HTERT RPE-1 (cell line): ENCODE results near the gene LEKR1.
"Not testable (repeated sequence)": the region's sequence is repeated elsewhere in the genome, so short reads cannot be mapped to it uniquely, and the experiment has no call there.

Experiments used
- in situ Hi-C: fragments of 300-500 bp; cut with MboI; formaldehyde crosslinking; loops from 4 replicates; pipeline ENCODE4 v1.14.3; 2020; ENCODE audit warnings: low sequenced_read_pairs

The LEKR1 gene

DNA sequence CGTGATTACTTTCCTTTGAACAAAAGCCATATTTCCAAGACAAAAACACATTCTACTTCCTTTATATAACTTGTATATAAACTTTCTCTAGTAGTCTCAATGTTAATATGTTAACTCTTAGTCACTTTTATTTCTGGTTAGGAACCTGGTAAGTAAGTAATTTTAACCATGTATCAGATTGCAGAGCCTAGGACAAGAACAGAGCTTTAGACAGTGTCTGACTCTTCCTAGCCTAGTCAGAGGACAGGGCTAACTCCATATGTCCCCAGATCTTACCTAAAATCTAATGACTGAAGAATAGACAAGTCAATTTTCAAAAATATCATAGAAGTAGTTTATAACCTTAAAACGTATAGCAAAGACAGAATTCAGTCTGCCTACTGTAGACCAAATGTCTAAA lies 8.3 kb downstream of the LEKR1 start:
- in situ Hi-C loops: no loop called here

DNA sequence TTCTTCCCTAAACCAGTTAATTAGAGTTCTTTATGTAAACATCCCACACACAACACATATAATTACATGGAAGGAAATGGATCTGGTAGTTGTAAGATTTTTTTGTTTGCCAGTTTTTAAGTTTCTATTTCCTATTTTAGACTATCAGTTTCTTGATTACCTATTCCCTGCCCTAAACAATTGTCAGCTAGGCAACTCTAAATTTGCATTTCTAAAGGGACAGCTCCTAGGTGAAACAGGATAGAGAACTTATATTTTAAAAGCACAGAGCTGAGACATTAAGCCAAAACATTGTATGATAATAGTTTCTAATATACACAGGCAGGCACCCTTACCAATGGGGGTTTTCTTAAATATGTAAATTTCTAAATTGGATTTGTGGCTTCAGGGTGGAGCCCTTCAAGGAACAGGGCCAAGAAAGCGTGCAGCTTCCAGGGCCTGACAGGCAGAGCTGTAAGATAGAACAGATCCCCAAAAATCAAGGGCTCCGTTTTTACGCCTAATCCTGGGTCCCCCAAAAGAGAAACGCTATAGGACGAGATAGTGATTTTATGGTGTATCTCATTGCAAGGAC lies 8.9 kb downstream of the LEKR1 start:
- in situ Hi-C loops: no loop called here

DNA sequence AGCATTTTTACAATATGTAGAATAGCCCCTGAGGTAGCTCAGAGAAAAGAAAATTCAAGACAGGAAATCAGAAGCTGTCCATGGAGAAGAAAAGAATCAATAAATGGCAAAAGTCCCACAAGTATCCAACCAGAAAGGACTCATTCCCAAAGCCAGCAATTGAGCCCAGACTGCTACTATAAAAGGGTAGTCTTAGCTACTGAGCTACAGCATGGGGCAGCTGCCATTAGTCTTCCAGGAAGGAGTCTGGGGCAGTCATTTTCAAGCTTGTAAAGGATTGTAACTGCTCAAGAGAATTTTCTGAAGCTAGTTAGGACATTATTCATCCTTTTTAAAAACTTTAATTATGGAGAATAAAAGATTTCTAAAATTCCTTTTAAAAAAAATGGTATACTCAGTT lies 10.5 kb downstream of the LEKR1 start:
- in situ Hi-C loops: no loop called here

DNA sequence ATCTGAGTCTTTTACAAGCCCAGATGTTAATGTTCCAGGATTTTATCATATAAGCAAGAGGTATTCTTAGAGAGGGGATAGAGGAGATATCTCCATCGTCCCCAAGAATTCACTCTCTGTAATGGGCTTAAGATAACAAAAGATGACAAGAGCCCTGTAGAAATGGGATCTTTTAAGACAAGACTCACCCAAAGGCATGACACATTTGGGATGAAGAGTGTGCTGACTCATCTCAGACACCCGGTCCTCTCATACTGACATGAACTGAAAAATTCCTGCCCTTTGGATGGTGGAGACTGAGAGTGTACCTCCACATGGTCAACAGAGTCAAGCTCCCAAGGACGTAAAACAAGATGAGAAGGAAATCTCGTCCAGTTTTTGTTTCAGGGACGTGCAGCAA lies 11.0 kb downstream of the LEKR1 start:
- in situ Hi-C loops: no loop called here

DNA sequence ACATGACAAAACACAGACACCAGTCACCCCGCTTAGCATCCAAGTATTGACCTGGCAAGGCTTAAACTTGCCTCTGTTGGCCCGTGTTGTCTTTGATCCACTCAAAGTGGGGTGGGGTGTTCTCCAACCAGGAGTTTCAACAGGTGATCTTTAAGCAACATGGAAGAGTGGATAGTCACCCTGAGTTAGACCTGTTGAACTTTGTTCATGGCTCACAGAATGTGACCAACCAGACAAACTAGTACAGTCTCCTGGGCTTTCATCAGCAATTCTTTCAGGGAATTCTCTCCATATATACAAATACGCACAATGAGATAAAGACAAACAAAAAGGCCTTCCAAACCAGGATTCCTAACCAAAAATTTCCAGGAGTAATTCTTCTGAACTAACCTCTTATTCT lies 11.9 kb downstream of the LEKR1 start:
- in situ Hi-C loops: no loop called here

DNA sequence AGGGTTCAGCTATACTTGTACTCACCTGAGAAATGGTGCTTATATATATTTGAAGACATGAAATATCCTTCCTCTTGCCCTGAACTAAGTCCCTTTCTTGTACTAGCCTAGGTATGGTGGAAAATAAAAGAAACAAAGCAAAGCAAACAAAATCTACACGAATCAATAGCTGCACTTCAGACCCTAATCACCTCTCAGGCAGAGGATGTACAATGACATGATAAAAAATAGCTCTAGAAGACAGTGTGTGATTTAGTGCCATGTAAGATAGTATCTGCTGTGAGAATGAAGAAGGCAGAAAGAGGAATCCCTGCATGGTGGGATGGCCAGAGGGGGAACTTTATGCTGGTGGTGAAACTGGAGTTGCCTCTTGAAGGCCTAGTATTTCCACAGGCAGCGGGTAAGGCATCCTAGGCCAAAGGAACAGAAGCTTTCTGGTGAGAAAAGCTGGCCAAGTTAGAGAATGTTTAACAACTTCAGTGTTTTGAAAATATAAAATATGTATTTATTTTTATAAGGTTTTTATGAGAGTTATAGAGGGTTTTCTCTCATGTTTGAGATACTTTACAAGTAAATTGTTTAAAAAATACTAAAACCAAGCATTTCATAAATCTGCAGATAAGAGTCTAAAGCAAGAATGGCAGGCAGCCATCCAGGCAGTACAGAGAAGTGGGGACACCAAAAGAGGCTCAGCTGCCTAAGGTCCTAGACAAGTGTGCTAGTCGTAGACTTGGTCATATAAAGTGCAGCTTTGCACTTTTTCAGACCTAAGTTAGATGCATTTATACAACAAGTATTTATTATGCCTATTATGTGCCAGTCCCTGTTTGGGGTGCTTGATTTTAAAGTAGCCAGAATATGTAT lies 14.9 kb downstream of the LEKR1 start:
- in situ Hi-C loops: no loop called here

GRCh38 chr3:156843071-156843808 lies 17.1 kb downstream of the LEKR1 start:
- in situ Hi-C loops: no loop called here

DNA sequence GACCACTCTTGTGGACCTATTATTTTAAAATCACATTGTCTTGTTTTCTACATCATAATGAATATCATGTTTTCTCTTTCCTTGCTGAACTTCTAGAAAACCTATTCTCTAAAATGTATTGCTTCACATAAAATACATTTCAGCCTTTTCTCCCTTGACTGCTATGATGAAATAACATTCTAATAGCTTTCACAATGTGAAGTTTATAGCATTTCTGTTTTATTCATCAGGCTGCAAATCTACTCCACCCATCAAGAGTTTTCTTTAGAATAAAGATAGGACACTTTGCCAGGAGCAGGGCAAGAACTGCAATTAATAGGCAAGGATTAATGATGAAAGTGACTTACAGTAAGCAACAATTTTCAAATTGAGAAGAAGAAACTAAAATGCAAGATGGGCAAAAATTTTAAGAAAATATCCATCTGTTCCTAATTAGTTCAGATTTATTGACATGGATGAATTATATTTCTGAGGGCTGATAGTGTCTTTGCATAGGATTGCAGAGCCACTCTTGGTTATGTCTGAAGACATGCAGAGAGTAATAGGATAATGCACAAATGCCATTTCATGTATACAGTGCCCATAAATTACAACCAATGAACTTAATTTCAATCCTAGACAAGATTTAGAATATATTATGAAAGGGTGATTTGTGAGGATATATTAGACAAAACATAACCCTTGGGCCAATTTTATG lies 21.7 kb downstream of the LEKR1 start:
- in situ Hi-C loops: no loop called here

- in situ Hi-C loops: no loop called here
Observed at GRCh38 chr3:156859578-156859977, 33.4 kb downstream of the LEKR1 start.

- in situ Hi-C loops: no loop called here
Observed at GRCh38 chr3:156860873-156861272, 34.7 kb downstream of the LEKR1 start.

DNA sequence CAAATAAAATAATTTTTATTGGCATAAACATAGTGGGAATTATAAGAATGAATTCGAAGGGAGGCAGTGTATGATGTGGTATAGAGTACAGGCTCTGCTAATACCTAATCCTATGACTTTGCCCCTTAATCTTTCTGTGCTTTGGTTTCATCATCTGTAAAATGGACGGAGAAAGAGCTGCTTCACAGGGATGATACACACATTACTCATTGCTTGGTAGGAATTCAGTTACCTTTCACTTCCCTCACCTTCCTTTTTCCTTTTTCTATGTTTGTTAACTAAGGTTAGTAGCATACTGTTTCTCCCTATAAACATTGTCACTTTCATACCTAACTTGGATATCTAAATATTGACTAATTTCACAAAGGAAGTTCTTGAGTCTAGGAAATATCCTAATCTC lies 36.2 kb downstream of the LEKR1 start:
- in situ Hi-C loops: no loop called here

- in situ Hi-C loops: no loop called here
Observed at GRCh38 chr3:156865732-156866131, 39.6 kb downstream of the LEKR1 start.

GRCh38 chr3:156867174-156867573 lies 41.0 kb downstream of the LEKR1 start:
- in situ Hi-C loops: no loop called here

DNA sequence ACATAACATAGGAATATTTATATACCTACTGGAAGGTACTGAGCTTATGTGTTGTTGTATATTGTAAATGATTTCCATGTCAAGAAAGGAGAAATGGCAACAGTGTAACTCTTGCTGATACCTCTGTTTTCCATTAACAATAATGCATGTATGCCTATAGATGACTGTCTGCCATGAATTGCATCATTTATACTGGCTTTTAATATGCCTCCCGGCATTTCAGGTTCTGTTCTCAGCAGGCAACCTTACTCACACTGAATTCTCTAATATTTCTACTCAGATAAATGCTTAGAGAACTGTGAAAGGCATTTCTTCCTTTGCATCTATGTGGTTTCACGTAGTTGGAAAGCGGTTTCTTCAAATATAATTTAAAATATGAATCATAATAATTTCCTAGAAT lies 41.8 kb downstream of the LEKR1 start:
- in situ Hi-C loops: no loop called here

DNA sequence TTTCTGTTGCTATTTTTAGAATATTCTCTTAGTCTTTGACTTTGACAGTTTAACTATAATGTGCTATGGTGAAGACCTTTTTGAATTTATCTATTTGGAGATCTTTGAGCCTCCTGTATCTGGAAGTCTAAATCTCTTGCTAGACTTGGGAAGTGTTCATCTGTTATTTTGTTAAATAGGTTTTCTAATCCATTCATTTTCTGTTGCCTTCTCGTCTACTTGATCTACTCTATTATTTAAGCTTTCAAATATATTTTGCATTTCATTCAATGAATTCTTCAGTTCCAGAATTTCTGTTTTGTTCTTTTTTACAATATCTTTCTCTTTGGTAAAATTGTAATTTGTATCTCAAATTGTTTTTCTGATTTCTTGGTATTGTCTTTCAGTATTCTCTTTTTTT lies 47.8 kb downstream of the LEKR1 start:
- in situ Hi-C loops: no loop called here

DNA sequence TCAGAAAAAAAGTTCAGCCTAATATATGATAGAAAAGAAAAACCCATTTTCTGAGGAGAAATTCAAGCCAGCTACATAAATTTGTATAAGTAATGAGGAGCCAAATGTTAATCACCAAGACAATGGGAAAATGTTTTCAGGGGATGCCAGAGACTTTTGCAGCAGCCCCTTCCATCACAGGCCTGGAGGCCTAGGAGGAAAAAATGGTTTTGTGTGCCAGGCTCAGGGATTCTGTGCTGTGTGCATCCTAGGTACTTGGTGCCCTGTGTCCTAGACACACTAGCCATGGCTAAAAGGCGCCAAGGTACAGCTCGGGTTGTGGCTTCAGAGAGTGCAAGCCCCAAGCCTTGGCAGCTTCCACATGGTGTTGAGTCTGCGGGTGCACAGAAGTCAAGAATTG lies 53.3 kb downstream of the LEKR1 start:
- in situ Hi-C loops: not testable (repeated sequence)

GRCh38 chr3:156885761-156886160 lies 59.6 kb downstream of the LEKR1 start:
- in situ Hi-C loops: no loop called here

GRCh38 chr3:156888176-156888575 lies 62.0 kb downstream of the LEKR1 start:
- in situ Hi-C loops: no loop called here

- in situ Hi-C loops: no loop called here
Observed at GRCh38 chr3:156888576-156888975, 62.4 kb downstream of the LEKR1 start.

DNA sequence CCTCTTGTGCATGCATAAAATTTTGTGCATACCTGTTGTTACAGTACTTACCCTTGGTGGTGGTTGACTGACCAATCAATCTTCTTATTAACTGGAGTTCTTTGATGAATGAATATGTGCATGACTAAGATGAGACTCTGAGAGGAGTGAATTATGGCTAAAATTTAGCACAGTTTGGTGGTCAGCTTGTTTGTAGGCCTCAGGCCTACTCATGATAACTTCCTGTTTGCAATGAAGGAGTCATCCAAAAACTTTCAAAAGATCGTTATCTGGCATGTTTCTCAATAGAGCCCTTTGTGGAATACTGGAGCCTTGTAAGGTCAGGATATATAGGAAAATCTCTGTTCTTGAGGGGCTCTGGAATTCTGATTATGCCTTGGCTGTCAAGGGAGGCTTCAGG lies 66.5 kb downstream of the LEKR1 start:
- in situ Hi-C loops: no loop called here

- in situ Hi-C loops: not testable (repeated sequence)
Observed at GRCh38 chr3:156895374-156895773, 69.2 kb downstream of the LEKR1 start.
